SK-N-SH treated with all-trans-retinoic acid at 6 μM for 48 hours (cell line): Measurements from ENCODE around the gene TLX2.

Experiments used
- ARNTL ChIP-seq: fragments of 450-650 bp; formaldehyde crosslinking; IDR thresholded peaks from 2 replicates; pipeline ENCODE4 v1.5.0; 2020; ENCODE audit warnings: low read depth, mild to moderate bottlenecking, moderate library complexity, borderline replicate concordance
- BACH2 ChIP-seq: fragments of 250-450 bp; sonication (Bioruptor Pico); IDR thresholded peaks from 2 replicates; pipeline ENCODE4 v1.9.0; 2021; ENCODE audit warnings: mild to moderate bottlenecking, borderline replicate concordance
- CSDC2 ChIP-seq: fragments of 250-450 bp; sonication (Bioruptor Pico); IDR thresholded peaks from 2 replicates; pipeline ENCODE4 v1.5.0; 2020; ENCODE audit warnings: mild to moderate bottlenecking, moderate library complexity
- ESRRG ChIP-seq: fragments of 250-450 bp; sonication (Bioruptor Pico); IDR thresholded peaks from 2 replicates; pipeline ENCODE4 v1.6.1; 2021; ENCODE audit warnings: mild to moderate bottlenecking
- GLIS3 ChIP-seq: fragments of 250-450 bp; sonication (Bioruptor Pico); IDR thresholded peaks from 2 replicates; pipeline ENCODE4 v1.5.0; 2020; ENCODE audit warnings: mild to moderate bottlenecking, moderate library complexity
- RARB ChIP-seq: fragments of 250-450 bp; sonication (Bioruptor Pico); IDR thresholded peaks from 2 replicates; pipeline ENCODE4 v1.8.0; 2021; ENCODE audit warnings: mild to moderate bottlenecking, moderate library complexity
- ZC3H10 ChIP-seq: fragments of 250-450 bp; sonication (Bioruptor Pico); IDR thresholded peaks from 2 replicates; pipeline ENCODE4 v1.5.1; 2021; ENCODE audit warnings: mild to moderate bottlenecking, moderate library complexity
- ZFP30 ChIP-seq: fragments of 450-650 bp; formaldehyde crosslinking; IDR thresholded peaks from 2 replicates; pipeline ENCODE4 v1.5.0; 2022; ENCODE audit warnings: mild to moderate bottlenecking, moderate library complexity
- TF ChIP-seq, protein P1 (sequence below): fragments of 250-450 bp; sonication (Bioruptor Pico); IDR thresholded peaks from 2 replicates; pipeline ENCODE4 v1.5.0; 2020; ENCODE audit warnings: mild to moderate bottlenecking, moderate library complexity
- TF ChIP-seq, protein P2 (sequence below): fragments of 250-450 bp; sonication (Bioruptor Pico); IDR thresholded peaks from 2 replicates; pipeline ENCODE4 v1.5.1; 2021; ENCODE audit warnings: mild to moderate bottlenecking, moderate library complexity
- TF ChIP-seq, protein P3 (sequence below): fragments of 250-450 bp; sonication (Bioruptor Pico); IDR thresholded peaks from 2 replicates; pipeline ENCODE4 v1.8.0; 2020; ENCODE audit warnings: mild to moderate bottlenecking, moderate library complexity, borderline replicate concordance

DNA sequence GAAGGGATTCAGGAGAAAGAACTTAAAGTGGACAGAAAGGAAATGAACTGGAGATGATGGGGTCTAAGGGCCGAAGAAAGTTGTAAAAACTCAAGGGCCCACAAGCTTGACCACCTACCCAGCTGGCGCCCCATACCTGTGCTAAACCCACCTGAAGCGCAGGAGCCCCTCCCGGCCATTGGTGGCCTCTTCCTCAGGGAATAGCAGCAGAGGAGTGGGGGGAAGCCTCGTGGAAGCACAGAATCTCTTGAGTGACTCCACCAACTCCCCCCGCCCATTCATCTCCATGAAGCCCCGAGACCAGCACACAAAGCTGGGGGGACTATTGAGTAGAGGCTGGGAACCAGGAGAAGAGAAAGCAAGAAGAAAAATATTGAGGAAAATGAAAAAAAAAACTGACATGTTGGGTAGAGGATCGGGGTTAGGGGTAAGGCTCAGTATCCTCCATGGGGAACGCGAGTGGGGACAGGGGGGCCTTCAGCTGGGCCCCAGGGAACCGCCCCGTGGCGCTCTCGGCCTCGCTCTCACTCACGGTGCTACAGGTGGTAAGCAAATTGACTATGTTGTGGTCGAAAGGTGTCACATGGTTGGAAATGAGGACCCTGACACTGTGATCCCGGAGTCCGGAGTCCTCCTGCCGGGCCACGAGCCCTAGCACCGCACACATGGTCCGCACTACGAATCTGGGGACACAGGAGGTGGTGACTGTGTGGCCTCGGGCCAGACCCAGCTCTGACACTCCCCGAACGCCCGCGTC is 14.5 kb downstream of the TLX2 start:
- no peak for TF ChIP-seq ZC3H10
- TF ChIP-seq, protein P1, sequence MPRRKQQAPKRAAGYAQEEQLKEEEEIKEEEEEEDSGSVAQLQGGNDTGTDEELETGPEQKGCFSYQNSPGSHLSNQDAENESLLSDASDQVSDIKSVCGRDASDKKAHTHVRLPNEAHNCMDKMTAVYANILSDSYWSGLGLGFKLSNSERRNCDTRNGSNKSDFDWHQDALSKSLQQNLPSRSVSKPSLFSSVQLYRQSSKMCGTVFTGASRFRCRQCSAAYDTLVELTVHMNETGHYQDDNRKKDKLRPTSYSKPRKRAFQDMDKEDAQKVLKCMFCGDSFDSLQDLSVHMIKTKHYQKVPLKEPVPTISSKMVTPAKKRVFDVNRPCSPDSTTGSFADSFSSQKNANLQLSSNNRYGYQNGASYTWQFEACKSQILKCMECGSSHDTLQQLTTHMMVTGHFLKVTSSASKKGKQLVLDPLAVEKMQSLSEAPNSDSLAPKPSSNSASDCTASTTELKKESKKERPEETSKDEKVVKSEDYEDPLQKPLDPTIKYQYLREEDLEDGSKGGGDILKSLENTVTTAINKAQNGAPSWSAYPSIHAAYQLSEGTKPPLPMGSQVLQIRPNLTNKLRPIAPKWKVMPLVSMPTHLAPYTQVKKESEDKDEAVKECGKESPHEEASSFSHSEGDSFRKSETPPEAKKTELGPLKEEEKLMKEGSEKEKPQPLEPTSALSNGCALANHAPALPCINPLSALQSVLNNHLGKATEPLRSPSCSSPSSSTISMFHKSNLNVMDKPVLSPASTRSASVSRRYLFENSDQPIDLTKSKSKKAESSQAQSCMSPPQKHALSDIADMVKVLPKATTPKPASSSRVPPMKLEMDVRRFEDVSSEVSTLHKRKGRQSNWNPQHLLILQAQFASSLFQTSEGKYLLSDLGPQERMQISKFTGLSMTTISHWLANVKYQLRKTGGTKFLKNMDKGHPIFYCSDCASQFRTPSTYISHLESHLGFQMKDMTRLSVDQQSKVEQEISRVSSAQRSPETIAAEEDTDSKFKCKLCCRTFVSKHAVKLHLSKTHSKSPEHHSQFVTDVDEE (CRISPR knock-in tag): no peak
- TF ChIP-seq ZFP30 (CRISPR knock-in tag): no peak
- TF ChIP-seq, protein P2, sequence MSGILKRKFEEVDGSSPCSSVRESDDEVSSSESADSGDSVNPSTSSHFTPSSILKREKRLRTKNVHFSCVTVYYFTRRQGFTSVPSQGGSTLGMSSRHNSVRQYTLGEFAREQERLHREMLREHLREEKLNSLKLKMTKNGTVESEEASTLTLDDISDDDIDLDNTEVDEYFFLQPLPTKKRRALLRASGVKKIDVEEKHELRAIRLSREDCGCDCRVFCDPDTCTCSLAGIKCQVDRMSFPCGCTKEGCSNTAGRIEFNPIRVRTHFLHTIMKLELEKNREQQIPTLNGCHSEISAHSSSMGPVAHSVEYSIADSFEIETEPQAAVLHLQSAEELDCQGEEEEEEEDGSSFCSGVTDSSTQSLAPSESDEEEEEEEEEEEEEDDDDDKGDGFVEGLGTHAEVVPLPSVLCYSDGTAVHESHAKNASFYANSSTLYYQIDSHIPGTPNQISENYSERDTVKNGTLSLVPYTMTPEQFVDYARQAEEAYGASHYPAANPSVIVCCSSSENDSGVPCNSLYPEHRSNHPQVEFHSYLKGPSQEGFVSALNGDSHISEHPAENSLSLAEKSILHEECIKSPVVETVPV (CRISPR knock-in tag): no peak
- TF ChIP-seq ESRRG (CRISPR knock-in tag): no peak
- no peak for TF ChIP-seq ARNTL (CRISPR knock-in tag)
- TF ChIP-seq RARB (CRISPR knock-in tag): no peak
- TF ChIP-seq, protein P3, sequence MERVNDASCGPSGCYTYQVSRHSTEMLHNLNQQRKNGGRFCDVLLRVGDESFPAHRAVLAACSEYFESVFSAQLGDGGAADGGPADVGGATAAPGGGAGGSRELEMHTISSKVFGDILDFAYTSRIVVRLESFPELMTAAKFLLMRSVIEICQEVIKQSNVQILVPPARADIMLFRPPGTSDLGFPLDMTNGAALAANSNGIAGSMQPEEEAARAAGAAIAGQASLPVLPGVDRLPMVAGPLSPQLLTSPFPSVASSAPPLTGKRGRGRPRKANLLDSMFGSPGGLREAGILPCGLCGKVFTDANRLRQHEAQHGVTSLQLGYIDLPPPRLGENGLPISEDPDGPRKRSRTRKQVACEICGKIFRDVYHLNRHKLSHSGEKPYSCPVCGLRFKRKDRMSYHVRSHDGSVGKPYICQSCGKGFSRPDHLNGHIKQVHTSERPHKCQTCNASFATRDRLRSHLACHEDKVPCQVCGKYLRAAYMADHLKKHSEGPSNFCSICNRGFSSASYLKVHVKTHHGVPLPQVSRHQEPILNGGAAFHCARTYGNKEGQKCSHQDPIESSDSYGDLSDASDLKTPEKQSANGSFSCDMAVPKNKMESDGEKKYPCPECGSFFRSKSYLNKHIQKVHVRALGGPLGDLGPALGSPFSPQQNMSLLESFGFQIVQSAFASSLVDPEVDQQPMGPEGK (CRISPR knock-in tag): no peak
- no peak for TF ChIP-seq BACH2 (CRISPR knock-in tag)
- TF ChIP-seq CSDC2: no peak
- no peak for TF ChIP-seq GLIS3 (CRISPR knock-in tag)
